Measurements from ENCODE around the gene SMKR1. TPM values are rescaled to one million over a fixed set of nuclear protein-coding genes. Genes with fewer than 3 reads are reported as not detected.

The SMKR1 gene
- total and polyA plus RNA-seq, 2 of the 8 experiments (the other 6 are each of a cell fraction or from before 2014, with no cell fraction given), result 0.39 to 1.6 TPM

- TF ChIP-seq YY1 (IDR thresholded peaks at IDR 0.05; ENCODE audit: low read depth, low read length), result no peak
- TF ChIP-seq SIRT6 (IDR thresholded peaks at IDR 0.05; ENCODE audit: low read length), result no peak
- no peak for TF ChIP-seq TBP (IDR thresholded peaks at IDR 0.05; ENCODE audit: low read depth, low read length)
- no peak for TF ChIP-seq RAD21 (IDR thresholded peaks at IDR 0.05 in 1 of 2, conservative IDR thresholded peaks at IDR 0.05 in 1 of 2; ENCODE audit: low read depth in 2 of 2, low read length in 2 of 2)
- no peak for TF ChIP-seq SP1 (IDR thresholded peaks at IDR 0.05; ENCODE audit: low read depth, low read length)
These were observed 38.0 kb downstream of the SMKR1 start (continued) for GRCh38 chr7:129540340-129540739.
